Measurements from ENCODE around the gene PAPPA.

Gene PAPPA

GRCh38 chr9:116198344-116198743 is 44.8 kb downstream of the PAPPA start:
- no peak overlapping the region for H3K27ac ChIP-seq
- no peak for DNase-seq
- peaks cover 0 to 6% (median 3%) of the 10 kb centered on the region in 4 donors for H3K4me1 ChIP-seq
- no peak for TF ChIP-seq CTCF (IDR thresholded peaks at IDR 0.05)
- no peak overlapping the region for H3K4me3 ChIP-seq
- intact Hi-C loops (cut with DNase I; ENCODE audit: low total_unique reads): no loop called here
- no peaks in the 10 kb centered on the region for H3K9me3 ChIP-seq
- H3K36me3 ChIP-seq: no peaks in the 10 kb centered on the region
- no peaks in the 10 kb centered on the region for H3K27me3 ChIP-seq

GRCh38 chr9:116202219-116202912 is 48.8 kb downstream of the PAPPA start:
- Histone ChIP-seq H3K4me3 (no peak overlapping the region), H3K9me3 (no peaks in the 10 kb centered on the region), H3K4me1 (peaks cover 0 to 6% (median 3%) of the 10 kb centered on the region in 4 donors), H3K36me3 (no peaks in the 10 kb centered on the region), H3K27ac (no peak overlapping the region), H3K27me3 (no peaks in the 10 kb centered on the region)
- no peak for DNase-seq
- intact Hi-C loops (cut with DNase I; ENCODE audit: low total_unique reads): no loop called here
- no peak for TF ChIP-seq CTCF (IDR thresholded peaks at IDR 0.05)

GRCh38 chr9:116204252-116204882 is 50.8 kb downstream of the PAPPA start:
- intact Hi-C loops (cut with DNase I; ENCODE audit: low total_unique reads): no loop called here
- Histone ChIP-seq H3K4me3 (no peak overlapping the region), H3K36me3 (no peaks in the 10 kb centered on the region), H3K4me1 (peaks cover 0 to 6% (median 3%) of the 10 kb centered on the region in 4 donors), H3K27me3 (no peaks in the 10 kb centered on the region), H3K9me3 (no peaks in the 10 kb centered on the region), H3K27ac (no peak overlapping the region)
- DNase-seq: no peak
- TF ChIP-seq CTCF (IDR thresholded peaks at IDR 0.05): no peak

GRCh38 chr9:116207371-116208111 is 54.0 kb downstream of the PAPPA start:
- Histone ChIP-seq H3K27ac (no peak overlapping the region), H3K9me3 (no peaks in the 10 kb centered on the region), H3K36me3 (peaks cover 0 to 9% (median 4%) of the 10 kb centered on the region in 3 donors), H3K4me1 (peaks cover 0 to under 1% (median 0%) of the 10 kb centered on the region in 4 donors), H3K4me3 (no peak overlapping the region), H3K27me3 (no peaks in the 10 kb centered on the region)
- TF ChIP-seq CTCF (IDR thresholded peaks at IDR 0.05): no peak
- DNase-seq: no peak
- intact Hi-C loops (cut with DNase I; ENCODE audit: low total_unique reads): no loop called here

GRCh38 chr9:116208417-116209232 is 55.0 kb downstream of the PAPPA start:
- Histone ChIP-seq H3K9me3 (no peaks in the 10 kb centered on the region), H3K27ac (no peak overlapping the region), H3K4me1 (no peaks in the 10 kb centered on the region), H3K36me3 (peaks cover 0 to 16% (median 4%) of the 10 kb centered on the region in 3 donors), H3K27me3 (no peaks in the 10 kb centered on the region), H3K4me3 (no peak overlapping the region)
- TF ChIP-seq CTCF (IDR thresholded peaks at IDR 0.05): no peak
- intact Hi-C loops (cut with DNase I; ENCODE audit: low total_unique reads): no loop called here
- DNase-seq: no peak
